B cell (primary cell): ENCODE results near the gene CEP128. TPM values are rescaled to one million over a fixed set of nuclear protein-coding genes. Genes with fewer than 3 reads are reported as not detected.

Experiments used
- ATAC-seq: fragments of 200-7000 bp; cut with Tn5 transposase; one replicate; pipeline ENCODE4 v1.10.0; 2021; ENCODE audit warnings: low read depth, mild to moderate bottlenecking, moderate number of reproducible peaks, moderate library complexity
- CTCF ChIA-PET: fragments of 350-600 bp; sonication (Branson Sonifier 250); formaldehyde crosslinking; loops from one replicate; lab custom pipeline; 2021; ENCODE audit warnings: antibody characterized with exemption, inconsistent platforms; lab: Charles Lee
- POLR2A ChIA-PET: fragments of 350-600 bp; sonication (Branson Sonifier 250); formaldehyde crosslinking; loops from one replicate; lab custom pipeline; 2021; ENCODE audit warnings: antibody characterized with exemption; lab: Charles Lee
- DNase-seq: peaks from one replicate; pipeline ENCODE4 v3.0.0; 2013
- H2AFZ ChIP-seq: 2 replicates; pipeline ENCODE4 v1.6.1; 2012; ENCODE audit warnings: mild to moderate bottlenecking, low read depth, low read length; ENCODE audit not compliant: insufficient read depth, poor library complexity, severe bottlenecking
- H3K27ac ChIP-seq, 2 donors: 1 replicate in 1 of 2; 2 replicates in 1 of 2; pipeline ENCODE4 v1.5.1; 2012 to 2013; ENCODE audit warnings: low read length in 2 of 2, mild to moderate bottlenecking in 2 of 2, moderate library complexity in 1 of 2
- H3K27me3 ChIP-seq, 4 experiments: fragments of 200-600 bp in 1 of 4; sonication (generic) in 1 of 4; replicated peaks in 1 of 4; 1 replicate in 2 of 4; 2 replicates in 2 of 4; pipeline versions ENCODE4 v1.6.1 to v1.7.0; 2013 to 2016; ENCODE audit warnings: low read length in 3 of 4, mild to moderate bottlenecking in 2 of 4, mixed read lengths in 1 of 4, moderate library complexity in 1 of 4; ENCODE audit not compliant: insufficient read depth in 4 of 4, control insufficient read depth in 3 of 4; ENCODE audit errors: control extremely low read depth in 1 of 4
- H3K36me3 ChIP-seq, 2 experiments: replicated peaks in 1 of 2; 1 replicate in 1 of 2; 2 replicates in 1 of 2; pipeline versions ENCODE4 v1.6.1 to v1.7.1; 2013; ENCODE audit warnings: low read length in 1 of 2; ENCODE audit not compliant: insufficient read depth in 2 of 2, control insufficient read depth in 1 of 2; ENCODE audit errors: control extremely low read depth in 1 of 2, extremely low read depth in 1 of 2
- H3K4me1 ChIP-seq, 2 donors: fragments of 200-600 bp in 1 of 2; sonication (generic) in 1 of 2; 1 replicate in 1 of 2; 2 replicates in 1 of 2; pipeline versions ENCODE4 v1.5.1 to v1.6.1; 2013 to 2017; ENCODE audit warnings: low read length in 2 of 2; ENCODE audit not compliant: control insufficient read depth in 2 of 2, insufficient read depth in 2 of 2
- H3K4me2 ChIP-seq: replicated peaks from 2 replicates; pipeline ENCODE3; 2012; ENCODE audit warnings: mild to moderate bottlenecking, low read depth, low read length; ENCODE audit not compliant: poor library complexity, severe bottlenecking
- H3K4me3 ChIP-seq, 5 experiments: fragments of 200-600 bp in 1 of 5; sonication (generic) in 1 of 5; 1 replicate in 3 of 5; 2 replicates in 2 of 5; pipeline versions ENCODE4 v1.5.1 to v1.7.0; 2011 to 2016; ENCODE audit warnings: low read length in 4 of 5, mild to moderate bottlenecking in 4 of 5, low read depth in 2 of 5, control low read depth in 1 of 5, moderate library complexity in 1 of 5; ENCODE audit not compliant: insufficient read depth in 1 of 5; ENCODE audit errors: control extremely low read depth in 1 of 5, extremely low read depth in 1 of 5
- H3K79me2 ChIP-seq: fragments of 200-600 bp; sonication (generic); one replicate; pipeline ENCODE4 v1.6.0; 2016; ENCODE audit warnings: low read length; ENCODE audit not compliant: control insufficient read depth, insufficient read depth
- H3K9ac ChIP-seq: fragments of 200-600 bp; sonication (generic); 2 replicates; pipeline ENCODE4 v1.6.1; 2017; ENCODE audit warnings: mild to moderate bottlenecking, low read length, moderate library complexity
- H3K9me3 ChIP-seq, 3 donors: one replicate each; pipeline versions ENCODE4 v1.6.1 to v1.7.1; 2013; ENCODE audit warnings: low read length in 2 of 3; ENCODE audit not compliant: control insufficient read depth in 2 of 3, insufficient read depth in 1 of 3; ENCODE audit errors: control extremely low read depth in 1 of 3
- H4K20me1 ChIP-seq: 2 replicates; pipeline ENCODE4 v1.6.0; 2012; ENCODE audit warnings: mild to moderate bottlenecking, low read length; ENCODE audit not compliant: insufficient read depth, control insufficient read depth, poor library complexity, severe bottlenecking
- H3K27ac Mint-ChIP-seq: one replicate; pipeline ENCODE4 v1.8.0; 2021; ENCODE audit warnings: mixed read lengths
- H3K27me3 Mint-ChIP-seq: one replicate; pipeline ENCODE4 v1.8.0; 2021; ENCODE audit warnings: mixed read lengths
- H3K4me1 Mint-ChIP-seq: one replicate; pipeline ENCODE4 v1.8.0; 2021; ENCODE audit warnings: mixed read lengths
- H3K4me3 Mint-ChIP-seq: one replicate; pipeline ENCODE4 v1.8.0; 2021; ENCODE audit warnings: mixed read lengths
- H3K9me3 Mint-ChIP-seq: one replicate; pipeline ENCODE4 v1.8.0; 2022; ENCODE audit warnings: mixed read lengths; ENCODE audit not compliant: insufficient read depth
- EZH2 ChIP-seq: IDR thresholded peaks from 2 replicates; pipeline ENCODE4 v1.6.1; 2012; ENCODE audit warnings: borderline replicate concordance, low read depth, mild to moderate bottlenecking, moderate library complexity, low read length; ENCODE audit not compliant: insufficient read depth, poor library complexity, severe bottlenecking
- WGBS: methylation state at CpG from one replicate; pipeline ENCODE4 v1.1.5; 2013; ENCODE audit warnings: missing lambda C conversion rate; ENCODE audit not compliant: insufficient coverage; 5-methylcytosine and 5-hydroxymethylcytosine counted together
- intact Hi-C: fragments of 100-400 bp; cut with micrococcal nuclease; formaldehyde crosslinking; loops from one replicate; pipeline ENCODE4 v1.10.0; 2022
- polyA minus RNA-seq: library from RNA; depleted of rRNA, polyadenylated mRNA; stranded (reverse); fragments of >200 nt; gene quantifications from 2 replicates; pipeline ENCODE4 v1.2.3, GENCODE V29; 2012
- polyA plus RNA-seq: library from polyadenylated mRNA; depleted of rRNA; stranded (reverse); fragments of >200 nt; gene quantifications from 2 replicates; pipeline ENCODE4 v1.2.3, GENCODE V29; 2012
- total RNA-seq, 2 donors: library from RNA; stranded (reverse); fragments of 120-200 nt in 1 of 2; gene quantifications; 1 replicate in 1 of 2; 2 replicates in 1 of 2; pipeline versions ENCODE4 v1.2.3 to v1.2.4, GENCODE V29; 2013 to 2022
- TF ChIP-seq, protein P1 (sequence below): fragments of 200-600 bp; IDR thresholded peaks from one replicate; pipeline ENCODE4 v1.8.0; 2022; ENCODE audit warnings: antibody characterized with exemption, mild to moderate bottlenecking

Gene CEP128
- 31.6 and 34.8 TPM in 2 replicates for total RNA-seq
- total RNA-seq (2013): 6.7 TPM
- 1.1 and 2.1 TPM in 2 replicates for polyA plus RNA-seq
- 4.1 and 7.6 TPM in 2 replicates for polyA minus RNA-seq

- peak within 1 kb of the TSS; percentile 69 for H3K9ac ChIP-seq
- TF ChIP-seq, protein P1, sequence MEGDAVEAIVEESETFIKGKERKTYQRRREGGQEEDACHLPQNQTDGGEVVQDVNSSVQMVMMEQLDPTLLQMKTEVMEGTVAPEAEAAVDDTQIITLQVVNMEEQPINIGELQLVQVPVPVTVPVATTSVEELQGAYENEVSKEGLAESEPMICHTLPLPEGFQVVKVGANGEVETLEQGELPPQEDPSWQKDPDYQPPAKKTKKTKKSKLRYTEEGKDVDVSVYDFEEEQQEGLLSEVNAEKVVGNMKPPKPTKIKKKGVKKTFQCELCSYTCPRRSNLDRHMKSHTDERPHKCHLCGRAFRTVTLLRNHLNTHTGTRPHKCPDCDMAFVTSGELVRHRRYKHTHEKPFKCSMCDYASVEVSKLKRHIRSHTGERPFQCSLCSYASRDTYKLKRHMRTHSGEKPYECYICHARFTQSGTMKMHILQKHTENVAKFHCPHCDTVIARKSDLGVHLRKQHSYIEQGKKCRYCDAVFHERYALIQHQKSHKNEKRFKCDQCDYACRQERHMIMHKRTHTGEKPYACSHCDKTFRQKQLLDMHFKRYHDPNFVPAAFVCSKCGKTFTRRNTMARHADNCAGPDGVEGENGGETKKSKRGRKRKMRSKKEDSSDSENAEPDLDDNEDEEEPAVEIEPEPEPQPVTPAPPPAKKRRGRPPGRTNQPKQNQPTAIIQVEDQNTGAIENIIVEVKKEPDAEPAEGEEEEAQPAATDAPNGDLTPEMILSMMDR: no peak
- TF ChIP-seq EZH2: no peak
- Mint-ChIP-seq H3K27me3 (no peaks in the 10 kb centered on the region), H3K4me3 (peak within 1 kb of the TSS; percentile 84), H3K9me3 (no peaks in the 10 kb centered on the region), H3K27ac (peak within 1 kb of the TSS; percentile 71), H3K4me1 (peaks cover 19% of the 10 kb centered on the region)
- peak within 1 kb of the TSS; percentile 85 for H3K4me2 ChIP-seq
- CTCF ChIA-PET: interaction anchor here (0.6 to 4.0 kb wide), 8 partner anchors 11 to 535 kb away, joined by 3 to 13 read pairs (median 4); partner anchors contain the start of genes GTF2A1 and TSHR
- no peaks in the 10 kb centered on the region for H3K9me3 ChIP-seq
- H3K36me3 ChIP-seq: no peaks in the 10 kb centered on the region
- peaks cover 15 to 18% of the 10 kb centered on the region in 2 donors for H3K4me1 ChIP-seq
- 0% methylated on average over 31 of the region's 40 CpGs for WGBS
- DNase-seq (peak; percentile 80), ATAC-seq (peak; percentile 92)
- H2AFZ ChIP-seq: peak within 1 kb of the TSS; percentile 93
- no peaks in the 10 kb centered on the region for H3K79me2 ChIP-seq
- H3K27me3 ChIP-seq: no peaks in the 10 kb centered on the region
- peak within 1 kb of the TSS; percentile 71 to 83 (median 71) for H3K4me3 ChIP-seq
- H3K27ac ChIP-seq: peak within 1 kb of the TSS; percentile 15 to 59
- no peaks in the 10 kb centered on the region for H4K20me1 ChIP-seq
- POLR2A ChIA-PET: interaction anchor here (0.7 to 1.6 kb wide), 4 partner anchors 11 to 281 kb away, joined by 3 to 4 read pairs (median 3); partner anchors contain the start of gene GTF2A1
- intact Hi-C loops: loop anchor here (1.0 to 5.0 kb wide), 4 partner anchors 10 to 531 kb away; no protein-coding TSS in a partner anchor
These were observed at the start of gene CEP128 for GRCh38 chr14:80941241-80942185. Gene CEP128, minus strand, starts transcription at chr14:80941738.
